GM12891 (cell line): ENCODE data around the gene ELK4.

Experiments
- DNase-seq: peaks from one replicate; pipeline ENCODE4 v3.0.0; 2011; ENCODE audit warnings: low spot score; ENCODE audit not compliant: insufficient read length
- FAIRE-seq: peaks from 2 replicates; lab custom pipeline; 2011; peaks lifted over from hg19 to GRCh38; lab: Jason Lieb, UNC
- PAX5 ChIP-seq: IDR thresholded peaks from 2 replicates; pipeline ENCODE4 v1.6.1; 2011; ENCODE audit warnings: low read length, moderate library complexity, mild to moderate bottlenecking; ENCODE audit not compliant: insufficient read depth, severe bottlenecking
- POLR2A ChIP-seq: IDR thresholded peaks from 2 replicates; pipeline ENCODE4 v1.6.1; 2011; ENCODE audit warnings: low read depth, low read length, control low read depth
- POLR2AphosphoS5 ChIP-seq: IDR thresholded peaks from 2 replicates; pipeline ENCODE4 v1.6.1; 2011; ENCODE audit warnings: low read depth, low read length, control low read depth
- POU2F2 ChIP-seq: IDR thresholded peaks from 2 replicates; pipeline ENCODE4 v1.6.1; 2011; ENCODE audit warnings: low read depth, mild to moderate bottlenecking, control low read depth, low read length, moderate library complexity
- SPI1 ChIP-seq: IDR thresholded peaks from 2 replicates; pipeline ENCODE4 v1.6.1; 2011; ENCODE audit warnings: low read depth, low read length, control low read depth
- TAF1 ChIP-seq: IDR thresholded peaks from 2 replicates; pipeline ENCODE4 v1.6.1; 2011; ENCODE audit warnings: low read depth, low read length, control low read depth

Gene ELK4

GRCh38 chr1:205601205-205601604 lies 30.6 kb downstream of the ELK4 start:
- FAIRE-seq (no peak), DNase-seq (no peak)
- TF ChIP-seq POLR2A (no peak), POU2F2 (no peak), SPI1 (no peak), TAF1 (no peak), PAX5 (no peak)

GRCh38 chr1:205600085-205600484 lies 31.7 kb downstream of the ELK4 start:
- DNase-seq, result no peak
- TF ChIP-seq POU2F2 (no peak), POLR2AphosphoS5 (no peak), SPI1 (no peak)
- FAIRE-seq, result peak; percentile 82

- TF ChIP-seq PAX5 (no peak), TAF1 (no peak)
- FAIRE-seq, result no peak
- DNase-seq, result no peak
Measured at GRCh38 chr1:205599669-205600042, 32.2 kb downstream of the ELK4 start.

- TF ChIP-seq PAX5, result no peak
- TF ChIP-seq POLR2AphosphoS5, result no peak
- TF ChIP-seq TAF1, result no peak
- no peak for TF ChIP-seq SPI1
- TF ChIP-seq POLR2A, result no peak
- no peak for TF ChIP-seq POU2F2
- DNase-seq (no peak), FAIRE-seq (no peak)
Measured at GRCh38 chr1:205598841-205599668, 32.8 kb downstream of the ELK4 start.

- DNase-seq, result no peak
- TF ChIP-seq PAX5 (no peak), TAF1 (no peak), POU2F2 (no peak), SPI1 (no peak), POLR2A (no peak), POLR2AphosphoS5 (no peak)
- FAIRE-seq, result no peak
Measured at GRCh38 chr1:205597691-205598314, 34.0 kb downstream of the ELK4 start.

- TF ChIP-seq POU2F2 (no peak), POLR2AphosphoS5 (no peak), PAX5 (no peak), SPI1 (no peak), POLR2A (no peak), TAF1 (no peak)
- FAIRE-seq, result no peak
- no peak for DNase-seq
Measured at GRCh38 chr1:205596876-205597275, 34.9 kb downstream of the ELK4 start.

- DNase-seq, result no peak
- no peak for FAIRE-seq
- TF ChIP-seq POU2F2 (no peak), POLR2AphosphoS5 (no peak), POLR2A (no peak), SPI1 (no peak), PAX5 (no peak), TAF1 (no peak)
Measured at GRCh38 chr1:205595861-205596260, 36.0 kb downstream of the ELK4 start.

- DNase-seq (no peak), FAIRE-seq (peak; percentile 77)
- TF ChIP-seq SPI1, result peak; percentile 96
- no peak for TF ChIP-seq POLR2A
Measured at GRCh38 chr1:205595435-205595834, 36.4 kb downstream of the ELK4 start.

- FAIRE-seq (no peak), DNase-seq (no peak)
- TF ChIP-seq POU2F2, result 0 out of 2 replicates have a peak, but pooled peaks have one; percentile 40
- TF ChIP-seq POLR2AphosphoS5, result no peak
Measured at GRCh38 chr1:205594846-205595245, 37.0 kb downstream of the ELK4 start.

GRCh38 chr1:205593967-205594366 lies 37.8 kb downstream of the ELK4 start:
- TF ChIP-seq POLR2A, result no peak
- TF ChIP-seq POU2F2, result no peak
- no peak for TF ChIP-seq PAX5
- TF ChIP-seq POLR2AphosphoS5, result no peak
- no peak for TF ChIP-seq SPI1
- no peak for TF ChIP-seq TAF1
- FAIRE-seq, result peak; percentile 45
- DNase-seq, result no peak

- DNase-seq (no peak), FAIRE-seq (peak; percentile 9)
- TF ChIP-seq SPI1 (peak; percentile 79), TAF1 (no peak), POLR2A (no peak), PAX5 (no peak), POU2F2 (no peak), POLR2AphosphoS5 (no peak)
Measured at GRCh38 chr1:205593532-205593931, 38.3 kb downstream of the ELK4 start.
